ENCODE data around the gene NUCB1.
A peak's percentile ranks its signal among the peaks of the same experiment; 100 is the strongest.
"Not testable (repeated sequence)": the region's sequence is repeated elsewhere in the genome, so short reads cannot be mapped to it uniquely, and the experiment has no call there.

NUCB1 gene

DNA sequence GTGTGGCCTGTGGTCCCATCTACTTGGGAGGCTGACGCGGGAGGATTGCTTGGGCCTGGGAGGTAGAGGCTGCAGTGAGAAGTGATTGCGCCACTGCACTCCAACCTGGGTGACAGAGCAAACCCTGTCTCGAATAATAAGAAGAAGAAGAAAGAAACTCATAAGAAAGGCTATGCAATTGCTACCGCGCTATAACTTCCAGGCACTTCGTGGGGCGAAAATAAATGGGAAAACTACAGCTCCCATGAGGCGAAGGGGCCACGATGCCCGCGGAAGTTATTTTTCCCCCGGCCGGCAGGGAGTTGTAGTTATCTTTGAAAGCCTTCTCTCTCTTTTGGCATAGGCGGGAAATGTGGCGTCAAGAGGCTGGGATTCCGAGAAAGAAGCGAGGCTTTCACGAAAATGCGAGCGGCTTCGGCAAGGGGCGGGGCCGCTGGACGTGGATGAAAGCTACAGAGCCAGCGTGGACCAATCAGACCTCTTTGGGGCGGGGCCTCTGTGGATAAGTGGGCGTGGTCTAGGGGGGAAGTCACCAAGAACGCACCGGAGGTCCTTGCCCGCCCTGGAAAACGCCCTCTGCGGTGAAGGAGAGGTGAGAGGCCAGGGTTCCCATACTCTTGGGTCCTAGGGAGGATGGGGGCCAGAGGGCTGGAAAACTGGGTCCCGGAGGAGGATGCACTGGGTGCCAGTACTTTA is at the start of gene NUCB1:
Gene NUCB1 (plus strand): TSS at position 532 of the 696 bp plus-strand sequence. CDS start 485 bp downstream, outside the sequence.
- peak; percentile 99 for DNase-seq

DNA sequence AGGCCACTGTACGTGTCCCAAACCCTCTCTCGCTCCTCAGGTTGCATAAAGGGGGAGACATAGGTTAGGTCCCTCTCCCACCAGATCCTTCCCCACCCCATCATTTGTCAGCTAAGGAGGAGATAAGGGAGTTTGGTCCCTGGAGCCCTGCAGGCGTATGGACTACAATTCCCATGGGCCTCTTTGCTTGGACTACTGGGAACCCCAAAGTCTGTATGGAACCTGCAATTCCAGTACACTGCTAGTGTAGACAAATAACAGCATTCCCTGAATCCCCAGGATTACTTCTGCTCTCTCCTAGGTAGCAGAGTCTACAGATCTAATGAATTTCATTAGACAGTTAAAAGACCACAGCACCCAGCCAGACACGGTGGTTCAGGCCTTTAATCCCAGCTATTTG is 47.8 kb upstream of the NUCB1 start:
- no peak for DNase-seq

DNA sequence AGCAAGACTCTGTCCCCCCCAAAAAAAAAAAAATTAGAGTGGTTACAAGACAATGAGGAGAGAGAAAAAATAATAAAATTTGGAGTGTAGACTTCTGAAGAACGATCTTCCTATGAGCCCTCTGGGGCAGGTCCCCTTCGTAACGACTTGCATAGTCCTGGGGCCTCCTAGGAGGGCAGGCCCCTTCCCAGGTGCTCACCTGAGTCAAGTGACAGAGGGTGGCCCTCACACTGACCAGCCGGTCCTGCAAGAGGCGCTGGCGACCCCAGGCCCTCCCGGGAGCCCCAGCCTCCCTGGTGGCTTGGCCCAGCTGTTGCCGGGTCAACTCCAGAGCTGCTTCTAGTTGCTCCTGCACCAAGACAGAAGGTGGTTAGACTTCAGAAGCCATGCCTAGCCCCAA is 46.6 kb upstream of the NUCB1 start:
- no peak for DNase-seq

DNA sequence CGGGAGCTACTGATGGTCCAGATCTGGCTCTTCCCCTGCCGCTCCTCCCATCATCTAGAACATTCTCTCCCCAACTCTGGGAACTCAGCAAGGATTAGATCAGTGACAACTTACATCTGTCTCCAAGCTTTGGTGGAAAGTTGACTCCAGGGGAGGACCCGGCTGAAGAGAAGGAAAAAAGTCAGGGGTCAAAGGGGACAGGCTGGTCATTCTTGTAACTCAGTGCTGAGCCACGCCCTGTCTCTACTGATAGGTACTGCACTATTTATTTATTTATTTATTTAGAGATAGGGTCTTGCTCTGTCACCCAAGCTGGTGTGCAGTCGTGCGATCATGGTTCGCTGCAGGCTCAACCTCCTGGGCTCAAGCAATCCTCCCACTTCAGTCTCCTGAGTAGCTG is 46.0 kb upstream of the NUCB1 start:
- no peak for DNase-seq

DNA sequence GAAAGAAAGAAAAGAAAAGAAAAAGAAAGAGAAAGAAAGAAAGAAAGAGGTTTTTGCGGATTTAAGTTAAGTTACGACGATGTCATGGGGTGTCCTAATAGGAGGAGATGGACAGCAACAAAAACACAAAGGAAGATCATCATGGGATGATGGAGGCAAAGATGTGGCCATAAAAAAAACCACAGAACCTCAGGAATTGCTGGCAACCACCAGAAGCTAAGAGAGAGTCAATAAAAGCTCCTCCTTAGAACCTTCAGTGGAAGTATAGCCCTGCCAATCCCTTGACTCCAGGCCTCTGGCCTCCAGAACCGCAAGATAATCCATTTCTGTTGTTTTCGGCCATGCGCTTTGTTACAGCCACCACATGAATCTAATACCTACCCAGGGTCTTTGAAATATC is 43.2 kb upstream of the NUCB1 start:
- peak; percentile 38 for DNase-seq

DNA sequence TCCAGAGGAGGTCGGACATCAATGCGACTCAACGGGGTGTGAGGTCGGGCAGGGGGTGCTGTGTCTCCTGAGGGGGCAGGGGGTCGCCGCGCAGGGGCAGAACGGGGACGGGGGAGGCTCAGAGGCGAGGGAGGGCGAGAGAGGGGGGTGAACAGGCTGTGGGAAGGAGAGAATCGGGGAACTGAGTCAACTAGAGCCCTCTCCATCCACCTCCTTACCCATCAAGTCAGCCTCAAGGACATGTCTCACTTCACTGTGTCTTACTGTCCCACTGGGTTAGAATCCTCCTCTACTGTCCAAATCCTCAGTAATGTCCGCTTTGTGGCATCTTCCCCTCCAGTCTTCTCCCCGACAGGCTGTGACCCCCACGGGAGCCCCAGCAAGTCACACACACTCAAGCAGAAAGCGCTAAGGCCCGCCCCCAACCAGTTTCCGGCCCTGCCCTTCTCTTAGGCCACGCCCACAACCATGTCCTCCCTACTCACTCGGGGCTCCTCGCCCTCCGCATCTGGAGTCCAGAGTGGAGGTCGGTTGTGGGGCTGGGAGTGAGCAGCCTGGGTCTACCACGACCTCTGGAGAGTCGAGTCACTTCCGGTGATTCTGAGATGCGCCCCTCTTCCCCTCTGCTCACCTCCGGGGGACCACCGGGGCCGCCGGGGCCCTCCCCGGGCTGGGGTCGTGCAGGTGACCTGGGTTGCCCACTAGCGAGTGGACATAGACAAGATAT is 41.0 kb upstream of the NUCB1 start:
- DNase-seq = no peak

DNA sequence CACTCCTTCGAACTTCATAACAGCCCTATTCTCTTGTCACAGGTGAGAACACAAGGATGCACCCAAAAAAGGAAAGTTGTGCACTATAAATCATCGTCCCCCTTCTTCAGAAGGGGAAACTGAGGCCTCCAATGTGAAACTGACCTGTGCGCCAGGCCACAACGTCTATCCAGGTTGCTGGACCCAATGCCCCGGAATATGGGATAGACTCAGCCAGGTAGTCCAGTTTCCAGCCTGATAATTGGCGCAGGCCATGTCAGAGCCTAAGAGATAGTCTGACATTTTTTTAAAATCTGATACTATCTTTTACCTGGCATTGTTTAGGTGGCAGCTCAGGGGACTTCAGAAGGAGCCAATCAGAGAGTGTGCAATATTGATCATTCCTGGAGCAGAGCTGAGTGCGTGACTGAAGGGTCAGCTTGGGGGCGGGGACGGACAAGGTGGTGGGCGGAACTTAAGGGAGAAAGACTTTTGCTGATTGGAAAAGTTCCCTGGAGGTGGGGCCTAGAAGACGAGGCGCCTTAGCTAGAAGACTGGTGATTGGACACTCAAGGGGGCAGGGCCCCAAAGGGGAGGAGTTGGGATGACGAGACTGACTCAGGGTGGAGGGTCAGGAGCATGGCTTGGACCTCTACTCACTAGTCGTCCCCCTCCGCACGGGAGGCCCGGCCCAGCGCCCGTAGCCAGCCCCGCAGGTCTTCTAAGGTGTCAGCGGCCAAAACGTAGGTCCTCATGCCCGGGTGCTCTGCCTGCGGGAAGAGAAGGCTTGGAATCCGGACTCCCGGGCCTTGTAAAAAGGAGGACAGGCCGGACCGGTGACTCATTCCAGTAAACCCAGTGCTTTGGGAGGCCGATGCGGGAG is 40.2 kb upstream of the NUCB1 start:
- DNase-seq = no peak

DNA sequence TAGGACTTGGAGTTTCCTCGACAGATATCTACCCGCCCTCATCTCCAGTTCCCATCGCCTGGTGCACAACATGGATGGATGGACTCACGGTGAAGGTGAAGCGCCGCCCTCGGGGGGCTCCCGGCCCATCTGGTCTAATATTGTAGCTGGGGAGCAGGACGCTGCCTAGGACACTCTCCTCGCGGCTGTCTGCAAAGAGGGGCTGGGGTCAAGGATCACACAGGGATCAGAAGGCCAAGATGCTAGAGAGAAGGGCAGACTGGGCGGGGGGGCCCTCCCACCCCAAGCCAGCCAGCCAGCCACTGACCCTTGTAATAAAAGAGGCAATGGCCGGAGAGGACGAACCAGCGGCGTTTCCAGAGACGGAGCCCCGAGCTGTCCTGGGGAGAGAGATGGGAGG is 38.8 kb upstream of the NUCB1 start:
- DNase-seq = no peak

DNA sequence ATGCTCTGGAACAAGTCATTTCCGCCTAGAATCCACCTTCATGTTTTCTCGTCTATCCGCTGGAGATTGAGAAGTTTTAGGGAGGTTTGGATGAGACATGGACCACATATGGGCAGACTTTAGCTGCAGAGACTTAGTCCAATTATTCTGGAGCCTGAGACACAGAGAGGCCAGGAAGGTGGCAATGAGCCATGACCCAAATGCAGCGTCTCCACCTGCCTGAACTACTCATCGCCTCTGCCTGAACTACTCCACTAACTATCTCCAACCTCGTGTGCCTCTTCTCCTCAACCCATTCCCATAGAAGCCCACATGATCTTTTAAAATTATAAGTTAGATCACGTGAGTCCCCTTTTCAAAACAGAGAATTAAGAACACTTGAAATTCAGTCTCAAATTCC is 37.3 kb upstream of the NUCB1 start:
- no peak for DNase-seq

DNA sequence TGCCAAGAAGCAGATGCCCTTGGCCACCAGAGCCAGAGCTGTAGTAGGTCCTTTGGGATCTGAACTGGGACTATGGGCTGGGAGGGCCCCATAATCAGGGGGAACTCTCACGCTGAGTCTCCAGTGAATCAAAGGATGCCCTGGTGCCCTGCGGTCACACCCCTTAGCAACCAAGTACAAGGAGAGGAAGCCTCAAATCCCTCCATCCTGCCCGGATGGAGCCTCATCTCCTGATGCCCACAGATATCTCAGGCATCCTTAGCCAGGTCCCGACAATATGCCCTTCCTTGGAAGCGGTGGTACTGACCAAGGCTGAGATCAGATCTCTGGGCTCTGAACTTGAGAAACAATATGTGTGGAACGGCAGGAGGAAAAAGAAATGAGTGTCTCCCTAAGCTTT is 33.4 kb upstream of the NUCB1 start:
- DNase-seq = no peak

DNA sequence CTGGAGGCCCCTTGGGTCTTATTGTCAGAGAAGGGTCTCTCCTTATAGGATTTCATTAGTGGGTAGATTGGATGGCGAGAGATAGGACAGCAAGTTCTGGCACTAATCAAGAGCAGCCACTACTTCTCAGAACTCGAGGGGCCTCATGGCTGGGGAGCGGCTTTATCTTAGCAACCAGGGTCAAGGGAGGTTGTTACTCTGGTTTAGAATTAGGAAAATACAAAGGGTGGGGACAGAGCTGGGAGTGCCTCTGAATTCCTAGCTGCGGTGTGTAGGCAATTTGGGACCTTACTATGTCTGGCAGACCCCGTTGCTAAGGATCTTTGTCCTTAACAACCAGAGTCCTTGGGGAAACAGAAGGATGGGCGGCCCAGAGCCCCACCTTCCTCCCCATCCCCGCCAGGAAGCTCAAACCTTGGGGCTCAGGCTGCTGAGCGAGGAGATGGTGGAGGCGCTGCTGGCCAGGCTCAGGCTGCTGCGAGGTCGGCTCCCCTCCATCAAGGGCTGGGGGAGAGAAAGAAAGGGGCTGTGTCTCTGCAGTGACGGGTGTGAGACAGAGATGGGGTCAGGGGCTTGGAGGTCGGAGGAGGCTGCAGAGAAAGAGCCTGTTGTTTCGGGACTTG is 32.9 kb upstream of the NUCB1 start:
- no peak for DNase-seq

DNA sequence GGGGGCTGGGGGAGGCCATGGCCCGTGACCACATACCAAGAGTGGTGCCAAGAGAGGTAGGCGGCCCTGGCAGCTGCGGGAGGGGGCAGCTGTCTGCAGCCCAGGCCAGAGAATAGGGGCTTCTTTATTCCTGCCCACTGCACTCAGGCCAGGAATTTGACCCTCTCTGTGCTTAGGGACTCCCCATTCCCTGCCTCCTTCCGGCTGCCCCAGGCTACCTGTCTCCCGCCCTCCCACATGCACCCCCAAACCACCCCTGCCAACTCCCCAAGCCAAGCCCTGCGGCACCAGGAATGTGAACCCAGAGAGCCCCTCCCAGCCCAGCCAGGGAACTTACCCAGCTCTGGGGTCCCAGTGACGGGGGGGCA is 32.4 kb upstream of the NUCB1 start:
- DNase-seq = no peak

DNA sequence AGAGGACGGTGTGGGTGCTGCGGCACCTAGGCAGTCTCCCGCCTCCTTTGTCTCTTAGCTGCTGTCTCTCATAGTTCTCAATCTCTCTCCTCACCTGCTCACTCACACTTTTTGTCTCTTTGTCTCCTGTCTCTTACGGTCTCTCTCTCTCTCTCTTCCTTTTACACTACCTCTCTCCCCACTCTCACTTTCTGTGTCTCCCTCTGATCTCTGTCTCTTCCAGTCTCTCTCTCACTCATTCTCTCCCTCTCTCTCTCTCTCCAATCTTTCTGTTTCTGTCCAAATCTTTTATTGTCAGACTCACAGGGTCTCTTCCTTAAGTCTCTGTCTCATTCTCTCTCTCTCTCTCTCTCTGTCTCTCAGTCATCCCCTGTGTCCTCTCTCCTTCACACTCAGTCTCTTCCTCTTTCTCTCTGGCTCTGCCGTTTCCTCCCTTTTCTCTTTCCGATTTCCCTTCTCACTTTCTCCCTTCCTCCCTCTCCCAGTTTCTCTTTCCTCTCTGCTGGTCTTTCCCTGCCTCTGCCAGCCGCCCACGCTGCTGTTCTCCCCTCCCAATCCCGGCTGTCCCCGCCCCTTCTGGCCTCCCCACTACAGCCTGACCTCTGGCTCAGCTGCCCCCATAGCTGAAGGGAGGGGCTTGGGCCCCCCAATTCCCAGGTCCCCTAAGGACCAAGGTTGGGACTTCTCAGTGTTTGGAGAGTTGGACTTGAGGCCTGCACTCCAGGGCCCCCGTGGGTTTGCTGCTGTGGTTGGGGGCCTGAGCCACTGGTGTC is 31.8 kb upstream of the NUCB1 start, which contains the start of gene PLEKHA4:
Gene PLEKHA4 (minus strand): TSS at position 504 of the 773 bp plus-strand sequence. CDS start 997 bp downstream, outside the sequence.
- peak; percentile 51 for DNase-seq

DNA sequence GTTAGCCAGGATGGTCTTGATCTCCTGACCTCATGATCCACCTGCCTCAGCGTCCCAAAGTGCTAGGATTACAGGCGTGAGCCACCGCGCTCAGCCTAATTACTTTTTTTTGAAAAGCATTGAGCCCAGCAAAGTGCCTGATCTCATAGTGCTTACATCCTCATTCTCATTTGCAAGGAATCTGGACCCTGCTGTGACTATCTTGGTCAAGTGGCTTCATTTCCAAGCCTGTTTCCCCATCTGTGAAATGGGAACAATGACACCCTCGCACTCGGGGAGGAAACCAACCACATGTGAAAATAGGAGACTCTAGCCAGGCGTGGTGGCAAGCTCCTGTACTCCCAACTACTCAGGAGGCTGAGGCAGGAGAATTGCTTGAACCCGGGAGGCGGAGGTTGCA is 30.1 kb upstream of the NUCB1 start:
- DNase-seq = no peak

DNA sequence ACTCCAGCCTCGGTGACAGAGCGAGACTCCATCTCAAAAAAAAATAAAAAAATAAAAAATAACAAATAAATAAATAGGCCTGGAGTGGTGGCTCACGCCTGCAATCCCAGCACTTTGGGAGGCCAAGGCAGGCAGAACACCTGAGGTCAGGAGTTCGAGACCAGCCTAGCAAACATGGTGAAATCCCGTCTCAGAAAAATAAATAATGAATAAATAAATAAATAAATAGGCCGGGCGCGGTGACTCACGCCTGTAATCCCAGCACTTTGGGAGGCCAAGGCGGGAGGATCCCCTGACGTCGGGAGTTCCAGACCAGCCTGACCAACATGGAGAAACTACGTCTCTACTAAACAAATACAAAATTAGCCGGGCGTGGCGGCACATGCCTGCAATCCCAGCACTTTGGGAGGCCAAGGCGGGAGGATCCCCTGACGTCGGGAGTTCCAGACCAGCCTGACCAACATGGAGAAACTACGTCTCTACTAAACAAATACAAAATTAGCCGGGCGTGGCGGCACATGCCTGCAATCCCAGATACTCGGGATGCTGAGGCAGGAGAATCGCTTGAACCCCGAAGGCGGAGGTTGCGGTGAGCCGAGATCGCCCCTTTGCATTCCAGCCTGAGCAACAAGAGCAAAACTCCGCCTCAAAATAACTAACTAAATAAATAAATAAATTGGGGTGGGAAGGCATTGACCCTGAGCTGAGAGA is 28.5 kb upstream of the NUCB1 start:
- not testable (repeated sequence) for DNase-seq

DNA sequence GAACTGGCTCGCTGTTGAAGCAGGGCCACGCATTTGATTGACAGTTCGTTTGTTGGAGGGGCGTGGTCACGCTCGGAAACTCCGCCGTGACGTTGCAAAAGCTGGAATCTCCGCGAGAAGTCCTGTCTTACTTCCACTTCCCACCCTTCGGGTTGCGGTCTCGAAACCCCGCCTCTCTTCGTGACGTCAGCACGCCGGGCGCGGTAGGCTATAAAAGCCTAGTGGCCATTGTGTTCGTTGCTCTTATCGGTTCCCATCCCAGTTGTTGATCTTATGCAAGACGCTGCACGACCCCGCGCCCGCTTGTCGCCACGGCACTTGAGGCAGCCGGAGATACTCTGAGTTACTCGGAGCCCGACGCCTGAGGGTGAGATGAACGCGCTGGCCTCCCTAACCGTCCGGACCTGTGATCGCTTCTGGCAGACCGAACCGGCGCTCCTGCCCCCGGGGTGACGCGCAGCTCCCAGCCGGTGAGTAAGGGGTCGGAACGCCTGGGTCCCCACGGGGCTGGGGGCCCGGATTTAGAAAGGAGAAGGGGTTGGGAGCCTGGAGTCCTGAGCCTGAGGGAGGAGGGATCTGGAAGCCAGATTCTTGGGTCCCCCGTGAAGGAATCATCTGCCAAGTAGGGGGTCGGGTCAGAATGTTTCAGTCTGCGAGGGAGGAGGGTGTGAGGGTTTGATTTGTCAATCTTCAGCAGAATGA is 27.8 kb upstream of the NUCB1 start, which contains the start of gene PPP1R15A:
Gene PPP1R15A (plus strand): TSS at position 240 of the 702 bp plus-strand sequence. CDS start 813 bp downstream, outside the sequence.
- DNase-seq = peak; percentile 97

DNA sequence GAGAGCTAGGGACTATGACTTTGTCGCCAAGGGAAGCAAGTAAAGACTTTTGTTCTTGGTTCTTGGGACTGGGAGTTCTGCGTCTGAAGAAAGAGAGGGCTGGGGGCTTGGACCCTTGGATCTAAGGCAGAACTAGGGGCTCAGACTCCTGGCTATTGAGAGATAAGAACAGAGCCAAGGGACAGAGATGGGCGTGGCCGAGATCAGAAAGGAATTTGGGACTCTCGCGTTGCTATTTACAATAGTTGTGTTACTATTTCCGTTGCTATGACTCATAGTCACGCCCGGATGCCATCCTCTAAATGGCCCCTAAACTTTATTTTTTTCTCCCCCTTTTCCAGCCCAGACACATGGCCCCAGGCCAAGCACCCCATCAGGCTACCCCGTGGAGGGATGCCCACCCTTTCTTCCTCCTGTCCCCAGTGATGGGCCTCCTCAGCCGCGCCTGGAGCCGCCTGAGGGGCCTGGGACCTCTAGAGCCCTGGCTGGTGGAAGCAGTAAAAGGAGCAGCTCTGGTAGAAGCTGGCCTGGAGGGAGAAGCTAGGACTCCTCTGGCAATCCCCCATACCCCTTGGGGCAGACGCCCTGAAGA is 27.1 kb upstream of the NUCB1 start:
- peak; percentile 95 for DNase-seq

DNA sequence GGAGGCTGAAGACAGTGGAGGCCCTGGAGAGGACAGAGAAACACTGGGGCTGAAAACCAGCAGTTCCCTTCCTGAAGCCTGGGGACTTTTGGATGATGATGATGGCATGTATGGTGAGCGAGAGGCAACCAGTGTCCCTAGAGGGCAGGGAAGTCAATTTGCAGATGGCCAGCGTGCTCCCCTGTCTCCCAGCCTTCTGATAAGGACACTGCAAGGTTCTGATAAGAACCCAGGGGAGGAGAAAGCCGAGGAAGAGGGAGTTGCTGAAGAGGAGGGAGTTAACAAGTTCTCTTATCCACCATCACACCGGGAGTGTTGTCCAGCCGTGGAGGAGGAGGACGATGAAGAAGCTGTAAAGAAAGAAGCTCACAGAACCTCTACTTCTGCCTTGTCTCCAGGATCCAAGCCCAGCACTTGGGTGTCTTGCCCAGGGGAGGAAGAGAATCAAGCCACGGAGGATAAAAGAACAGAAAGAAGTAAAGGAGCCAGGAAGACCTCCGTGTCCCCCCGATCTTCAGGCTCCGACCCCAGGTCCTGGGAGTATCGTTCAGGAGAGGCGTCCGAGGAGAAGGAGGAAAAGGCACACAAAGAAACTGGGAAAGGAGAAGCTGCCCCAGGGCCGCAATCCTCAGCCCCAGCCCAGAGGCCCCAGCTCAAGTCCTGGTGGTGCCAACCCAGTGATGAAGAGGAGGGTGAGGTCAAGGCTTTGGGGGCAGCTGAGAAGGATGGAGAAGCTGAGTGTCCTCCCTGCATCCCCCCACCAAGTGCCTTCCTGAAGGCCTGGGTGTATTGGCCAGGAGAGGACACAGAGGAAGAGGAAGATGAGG is 26.4 kb upstream of the NUCB1 start:
- no peak for DNase-seq
